UCSD-AML1 (cell line): ENCODE measurements around the gene MALL.
"Not testable (repeated sequence)": the region's sequence is repeated elsewhere in the genome, so short reads cannot be mapped to it uniquely, and the experiment has no call there.

Experiments
- DNase-seq: peaks from one replicate; lab custom pipeline; 2025; ENCODE audit not compliant: unreplicated experiment; lab: John Stamatoyannopoulos, UW

Gene MALL

DNA sequence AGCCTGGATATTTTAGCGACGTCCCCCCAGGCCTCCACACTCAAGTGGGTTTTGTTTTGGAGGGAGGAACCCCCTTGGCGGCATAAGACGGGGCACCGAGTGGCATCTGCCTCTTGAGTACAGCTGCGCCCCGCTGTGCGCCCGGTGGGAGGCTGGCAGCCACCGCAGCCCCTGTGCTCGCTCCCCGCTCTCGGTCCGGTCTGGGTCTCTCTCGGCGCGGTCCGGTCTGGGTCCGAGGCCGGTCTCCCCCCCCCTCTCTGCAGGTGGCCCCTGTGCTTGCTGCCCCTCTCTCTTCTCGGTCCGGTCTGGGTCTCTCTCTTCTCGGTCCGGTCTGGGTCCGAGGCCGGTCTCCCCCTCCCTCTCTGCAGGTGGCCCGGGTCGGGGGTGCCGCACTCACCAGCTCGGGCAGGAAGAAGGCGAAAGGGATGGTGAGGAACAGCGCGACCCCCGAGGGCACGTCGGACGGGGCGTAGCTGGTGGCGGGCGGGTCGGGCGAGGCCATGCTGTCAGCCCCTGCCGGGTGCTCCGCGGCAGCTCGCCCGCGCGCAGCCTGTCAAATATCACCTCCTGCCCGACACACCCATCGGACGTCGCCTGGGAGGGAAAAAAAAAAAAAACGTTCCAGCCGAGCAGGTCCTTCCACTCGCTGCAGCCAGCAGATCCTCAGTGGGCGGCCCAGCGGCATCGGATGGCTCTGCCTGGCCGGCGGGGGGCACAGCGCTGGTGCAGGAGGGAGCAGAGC lies at the start of gene MALL:
MALL (minus strand) TSS at position 532 of the 742 bp plus-strand sequence; CDS start at position 502, 30 bp downstream.
- no peak for DNase-seq

DNA sequence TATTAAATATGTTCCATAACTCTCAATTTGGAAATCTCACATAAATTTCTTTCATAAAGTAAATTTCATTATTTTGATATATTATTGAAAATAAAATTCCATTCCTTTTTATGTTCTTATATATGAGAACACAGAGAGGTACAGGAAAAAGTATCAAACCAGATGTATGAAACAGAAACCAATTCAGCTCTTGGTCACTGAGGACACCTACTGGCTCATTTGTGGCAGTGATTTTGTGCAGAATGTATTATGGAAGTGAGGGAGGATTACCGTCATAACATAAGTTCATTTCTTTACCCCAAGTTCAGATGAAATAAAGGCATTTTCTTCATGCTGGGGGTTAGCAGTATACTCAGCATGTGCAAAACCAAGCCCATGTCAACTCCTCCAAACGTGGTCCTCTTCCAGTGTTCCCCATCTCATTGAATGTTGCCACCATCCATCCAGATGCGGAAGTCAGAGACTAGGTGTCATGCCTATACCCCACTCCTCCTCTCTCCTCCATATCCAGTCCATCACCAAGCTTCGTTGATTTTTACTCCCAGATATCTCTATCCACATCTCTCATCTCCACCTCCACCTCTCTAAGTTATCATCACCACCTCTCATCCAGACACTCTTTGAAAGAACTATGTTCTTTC lies 41.7 kb upstream of the MALL start:
- no peak for DNase-seq

DNA sequence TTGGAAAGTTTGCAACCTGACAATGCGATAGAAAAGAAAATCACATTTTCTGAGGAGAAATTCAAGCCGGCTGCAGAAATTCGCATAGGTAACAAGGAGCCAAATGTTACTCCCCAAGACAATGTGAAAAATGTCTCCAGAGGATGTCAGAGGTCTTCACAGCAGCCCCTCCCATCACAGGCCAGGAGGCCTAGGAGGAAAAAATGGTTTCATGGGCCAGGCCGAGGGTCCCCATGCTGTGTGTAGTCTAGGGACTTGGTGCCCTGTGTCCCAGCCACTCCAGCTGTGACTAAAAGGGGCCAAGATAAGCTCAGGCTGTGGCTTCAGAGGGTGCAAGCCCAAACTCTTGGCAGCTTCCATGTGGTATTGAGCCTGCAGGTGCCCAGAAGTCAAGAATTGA lies 39.2 kb upstream of the MALL start:
- not testable (repeated sequence) for DNase-seq

DNA sequence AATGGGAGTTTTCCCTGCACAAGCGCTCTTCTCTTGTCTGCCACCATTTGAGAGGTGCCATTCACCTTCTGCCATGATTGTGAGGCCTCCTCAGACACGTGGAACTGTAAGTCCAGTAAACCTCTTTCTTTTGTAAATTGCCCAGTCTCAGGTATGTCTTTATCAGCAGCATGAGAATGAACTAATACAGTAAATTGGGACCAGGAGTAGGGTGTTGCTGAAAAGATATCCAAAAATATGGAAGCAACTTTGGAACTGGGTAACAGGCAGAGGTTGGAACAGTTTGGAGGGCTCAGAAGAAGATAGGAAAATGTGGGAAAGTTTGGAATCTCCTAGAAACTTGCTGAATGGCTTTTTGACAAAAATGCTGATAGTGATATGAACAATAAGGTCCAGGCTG lies 38.6 kb upstream of the MALL start:
- not testable (repeated sequence) for DNase-seq

DNA sequence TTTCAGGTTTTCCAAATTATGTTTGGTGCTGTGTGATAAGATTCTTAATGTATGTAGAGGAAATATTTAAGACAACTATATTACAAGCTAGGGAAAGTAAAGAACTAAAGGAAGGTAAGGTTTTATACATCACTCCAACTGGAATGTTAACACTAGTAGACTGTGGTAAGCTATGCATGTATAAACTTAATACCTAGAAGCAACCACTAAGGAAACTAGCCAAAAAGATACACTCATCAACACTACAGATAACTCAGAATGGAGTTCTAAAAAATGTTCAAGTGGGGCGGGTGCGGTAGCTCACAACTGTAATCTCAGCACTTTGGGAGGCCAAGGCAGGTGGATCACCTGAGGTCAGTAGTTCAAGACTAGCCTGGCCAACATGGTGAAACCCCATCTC lies 37.8 kb upstream of the MALL start:
- no peak for DNase-seq

DNA sequence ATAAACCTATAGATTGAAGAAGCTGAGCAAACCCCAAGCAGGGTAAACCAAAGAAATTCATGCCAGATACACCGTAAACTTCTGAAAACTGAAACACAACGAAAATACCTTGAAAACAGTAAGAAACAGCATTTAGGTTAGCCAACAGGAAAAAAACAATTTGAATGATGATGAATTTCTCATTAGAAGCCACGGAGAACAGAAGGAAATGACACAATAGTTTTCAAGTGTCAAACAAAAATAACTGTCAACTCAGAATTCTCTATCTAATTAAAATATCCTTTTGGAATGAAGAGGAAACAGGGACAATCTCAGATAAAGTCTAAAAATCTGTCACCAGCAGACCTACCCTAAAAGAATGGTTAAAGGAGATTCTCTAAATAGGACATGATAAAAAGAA lies 37.3 kb upstream of the MALL start:
- no peak for DNase-seq

DNA sequence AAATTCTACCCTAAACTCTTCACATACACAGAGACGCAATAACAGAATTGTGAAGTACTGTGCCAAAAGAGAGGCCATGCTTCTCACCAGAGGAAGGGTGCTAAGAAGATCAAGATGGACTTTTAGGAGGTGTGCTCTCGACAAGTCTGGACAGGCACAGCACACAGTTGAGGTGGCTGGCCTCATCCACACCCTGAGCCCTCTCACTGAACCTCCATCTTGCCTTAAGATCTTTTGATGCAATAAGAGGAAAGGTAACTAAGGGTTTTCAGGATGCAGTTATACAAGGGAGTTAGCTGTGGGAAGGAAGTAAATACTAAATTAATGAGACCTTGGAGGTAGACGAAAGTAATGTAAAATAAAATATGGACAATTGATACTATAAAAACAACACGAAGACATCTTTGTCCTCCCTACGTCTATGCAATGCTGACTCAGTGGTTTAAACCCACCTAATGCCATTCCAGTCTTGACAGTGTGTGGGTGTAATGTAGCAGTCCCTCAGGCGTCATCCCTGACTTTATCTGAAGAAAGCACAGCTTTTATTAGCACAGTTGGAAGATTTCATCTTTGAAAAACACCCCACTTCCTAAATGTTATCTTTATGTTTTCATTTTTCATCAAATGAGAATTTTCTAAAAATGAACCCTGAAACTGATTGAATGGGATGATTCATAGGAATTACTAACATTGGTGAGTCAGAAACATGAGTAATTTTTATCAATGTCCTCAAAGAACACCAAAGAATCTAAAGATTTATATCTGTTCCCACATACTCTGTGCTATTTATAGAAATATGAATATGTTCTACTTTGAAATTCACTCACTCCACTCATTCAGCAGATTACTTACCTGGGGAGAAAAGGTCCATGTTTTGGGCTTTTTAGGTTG lies 34.0 kb upstream of the MALL start:
- no peak for DNase-seq

DNA sequence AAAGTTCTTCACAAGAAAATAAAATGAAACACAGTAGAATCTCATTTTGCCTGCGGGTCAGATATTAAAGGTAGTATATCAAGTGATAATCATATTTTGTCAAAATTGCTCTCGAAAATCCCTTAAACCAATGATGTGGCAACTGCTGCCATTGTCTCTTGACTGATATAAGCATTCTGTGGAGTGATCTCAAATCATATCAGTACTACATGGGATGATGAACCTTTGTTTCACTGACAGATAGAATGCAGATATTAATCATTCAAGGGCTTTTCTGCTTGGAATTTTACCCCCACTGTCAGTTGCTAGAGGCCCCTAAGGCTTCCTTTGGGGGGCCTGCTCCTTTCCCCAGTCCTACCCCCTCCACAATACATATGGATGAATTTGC lies 31.3 kb upstream of the MALL start:
- no peak for DNase-seq

DNA sequence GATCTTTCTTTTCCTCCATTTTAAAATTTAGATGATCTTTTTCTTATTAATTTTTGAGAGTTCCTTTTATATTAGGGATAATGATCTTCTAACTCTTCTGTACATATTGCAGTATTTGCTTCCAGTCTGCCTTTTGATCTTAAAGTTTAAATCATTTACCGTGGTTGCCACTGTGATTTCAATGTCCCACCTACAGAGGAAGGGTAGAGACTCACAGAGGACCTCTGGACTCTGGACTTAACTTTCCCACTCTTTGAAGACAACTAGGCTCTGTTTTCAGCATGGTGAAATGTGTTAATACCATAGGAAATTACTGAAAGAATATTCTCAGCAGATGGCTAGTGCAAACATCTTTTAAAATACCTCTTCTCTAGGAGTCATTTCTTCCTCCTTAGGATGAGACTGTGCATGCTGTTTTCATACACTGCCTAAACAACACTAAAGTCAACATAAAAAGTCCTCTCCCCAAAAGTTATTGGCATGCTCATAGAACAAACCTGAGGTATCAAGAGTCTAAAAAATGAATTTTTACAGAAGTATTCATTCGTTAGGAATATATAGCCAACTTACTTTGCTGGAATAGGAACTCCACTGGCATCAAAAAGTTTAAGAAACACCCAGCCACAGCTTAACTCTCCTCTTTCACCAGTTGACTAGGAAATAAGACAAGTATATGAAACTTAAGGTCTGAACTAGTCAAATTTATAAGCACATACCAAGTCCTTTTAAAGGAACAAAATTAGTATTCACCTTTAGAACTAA lies 30.7 kb upstream of the MALL start:
- no peak for DNase-seq

DNA sequence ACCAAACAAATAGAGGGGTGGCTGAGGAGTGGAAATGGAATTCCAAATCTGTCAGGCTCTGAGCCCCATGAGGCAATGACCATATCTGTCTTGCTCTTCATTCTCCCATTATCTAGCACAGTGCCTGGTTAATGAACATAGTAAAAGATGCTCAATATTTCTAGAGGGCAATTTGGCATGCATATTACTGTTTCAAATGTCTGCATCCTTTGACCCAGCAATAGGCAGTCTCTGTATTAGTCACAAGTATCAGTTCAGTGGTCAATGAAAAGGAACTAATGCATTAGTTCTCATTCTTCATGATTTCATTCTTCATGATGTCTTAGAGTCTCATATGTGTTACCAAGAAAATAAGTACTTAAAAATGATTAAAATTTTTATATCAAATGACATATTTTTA lies 28.4 kb upstream of the MALL start:
- DNase-seq, result no peak

DNA sequence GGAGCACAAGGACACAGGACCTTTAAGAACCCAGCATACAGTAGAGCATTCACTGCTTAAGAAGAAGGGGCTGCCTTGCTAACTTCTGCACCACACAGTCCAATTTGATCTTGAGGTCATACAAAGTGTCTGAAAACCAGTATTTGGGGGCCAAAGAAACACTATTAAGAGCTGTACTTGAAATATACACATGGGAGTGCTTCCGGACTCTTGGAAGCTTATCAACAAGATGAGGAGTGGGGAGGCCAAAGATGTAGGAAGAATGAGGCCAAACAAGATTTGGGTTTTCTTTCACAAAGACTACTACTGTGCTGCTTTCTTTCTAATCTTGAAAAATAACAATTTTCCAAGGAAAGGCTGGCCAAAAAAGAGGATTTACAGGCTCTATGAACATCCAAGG lies 24.8 kb upstream of the MALL start:
- DNase-seq, result no peak

DNA sequence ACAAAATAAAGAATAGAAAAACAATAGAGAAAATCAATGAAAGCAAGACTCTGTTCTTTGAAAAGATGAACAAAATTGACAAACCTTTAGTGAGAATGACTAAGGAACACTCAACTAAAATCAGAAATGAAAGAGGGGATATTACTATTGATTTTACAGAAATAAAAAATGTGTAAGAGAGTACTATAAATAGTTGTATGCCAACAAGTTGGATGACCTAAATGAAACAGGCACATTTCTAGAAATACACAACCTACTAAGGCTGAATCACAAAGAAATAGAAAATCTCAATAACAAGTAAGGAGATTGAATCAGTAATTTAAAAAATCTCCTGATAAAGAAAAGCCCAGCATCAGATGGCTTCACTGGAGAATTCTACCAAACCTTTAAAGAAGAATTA lies 18.4 kb upstream of the MALL start:
- no peak for DNase-seq

DNA sequence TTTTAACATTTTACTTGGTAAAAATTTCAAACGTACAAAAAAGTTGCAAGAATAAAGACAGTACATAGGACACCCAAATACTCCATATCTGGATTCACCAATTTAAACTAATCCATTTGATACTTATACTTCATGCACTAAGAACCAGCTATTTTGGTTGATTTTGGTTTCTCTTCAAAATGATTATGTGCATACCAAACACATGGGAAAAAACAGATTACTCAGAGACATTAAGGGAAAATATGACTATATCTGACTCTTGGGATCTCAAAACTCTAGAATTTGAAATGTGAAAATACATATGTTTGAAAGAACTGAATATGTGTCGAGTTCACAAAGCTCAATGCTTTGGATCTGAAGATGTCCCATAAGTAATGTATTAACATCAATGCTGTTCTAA lies 15.5 kb upstream of the MALL start:
- no peak for DNase-seq

DNA sequence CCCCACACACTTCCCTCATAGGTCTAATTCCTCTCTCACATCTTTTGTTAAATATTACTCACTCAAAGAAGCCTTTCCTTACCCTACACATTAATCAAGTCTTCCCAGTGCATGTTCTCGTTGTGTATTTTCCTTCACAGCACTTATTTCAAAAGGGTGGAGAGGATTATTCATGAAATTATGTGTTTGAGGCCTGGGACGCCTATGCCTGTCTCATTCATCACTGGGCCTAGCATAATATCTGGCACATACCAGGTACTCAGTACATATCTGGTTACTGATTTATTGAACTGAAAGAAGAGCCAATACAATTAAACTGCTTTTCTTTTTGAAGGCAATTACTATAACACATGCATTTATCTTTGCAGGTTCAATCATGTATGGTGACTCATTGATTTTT lies 15.1 kb upstream of the MALL start:
- no peak for DNase-seq

DNA sequence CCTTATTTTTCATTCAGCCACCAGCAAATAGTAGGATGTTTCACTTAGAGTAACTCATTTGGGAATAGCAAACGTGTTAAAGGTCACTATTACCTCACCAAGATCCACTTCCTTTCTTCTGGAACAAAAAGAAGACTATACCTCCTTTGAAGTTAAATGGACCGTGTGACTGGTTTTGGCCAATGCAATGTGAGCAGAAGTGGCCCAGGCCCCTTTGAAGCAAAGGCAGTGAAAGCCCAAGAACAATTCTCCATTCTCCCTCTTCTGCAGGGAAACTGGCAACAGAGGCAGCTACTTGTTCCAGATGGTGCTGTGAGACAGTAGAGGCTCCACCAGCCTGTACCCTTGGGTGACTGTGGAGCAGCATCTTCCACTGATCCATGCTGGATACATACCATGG lies 11.3 kb upstream of the MALL start:
- DNase-seq, result no peak

DNA sequence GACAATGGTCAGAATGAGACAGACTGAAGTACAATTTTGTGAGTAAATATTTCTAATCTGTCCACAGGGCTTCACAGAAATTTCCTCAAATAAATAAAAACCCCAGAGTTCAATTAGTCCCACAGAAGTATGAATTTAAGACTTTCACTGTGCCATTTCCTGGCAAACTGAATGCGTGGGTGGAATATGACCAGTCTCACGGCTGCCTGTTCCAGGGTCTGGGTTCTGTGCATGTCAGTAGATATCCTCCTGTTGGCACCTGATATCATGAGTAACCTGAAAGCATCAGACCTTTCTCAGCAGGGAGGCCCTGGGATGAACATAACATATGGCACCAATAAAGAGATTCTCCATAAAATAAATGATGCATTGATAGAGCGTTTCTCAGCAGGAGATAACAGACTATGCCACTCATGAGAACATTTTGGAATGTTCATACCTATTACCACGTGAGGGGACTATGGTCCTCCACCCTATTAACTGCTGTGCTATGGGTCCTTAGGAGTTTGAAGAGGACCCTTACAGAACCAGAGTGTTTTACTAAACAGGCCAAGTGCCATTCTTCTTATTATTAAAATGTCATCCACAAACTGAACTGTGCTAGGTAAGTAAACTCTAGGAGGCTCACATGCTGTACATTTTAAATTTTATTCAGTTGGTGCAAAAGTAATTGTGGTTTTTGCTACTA lies 10.6 kb upstream of the MALL start:
- DNase-seq, result no peak

DNA sequence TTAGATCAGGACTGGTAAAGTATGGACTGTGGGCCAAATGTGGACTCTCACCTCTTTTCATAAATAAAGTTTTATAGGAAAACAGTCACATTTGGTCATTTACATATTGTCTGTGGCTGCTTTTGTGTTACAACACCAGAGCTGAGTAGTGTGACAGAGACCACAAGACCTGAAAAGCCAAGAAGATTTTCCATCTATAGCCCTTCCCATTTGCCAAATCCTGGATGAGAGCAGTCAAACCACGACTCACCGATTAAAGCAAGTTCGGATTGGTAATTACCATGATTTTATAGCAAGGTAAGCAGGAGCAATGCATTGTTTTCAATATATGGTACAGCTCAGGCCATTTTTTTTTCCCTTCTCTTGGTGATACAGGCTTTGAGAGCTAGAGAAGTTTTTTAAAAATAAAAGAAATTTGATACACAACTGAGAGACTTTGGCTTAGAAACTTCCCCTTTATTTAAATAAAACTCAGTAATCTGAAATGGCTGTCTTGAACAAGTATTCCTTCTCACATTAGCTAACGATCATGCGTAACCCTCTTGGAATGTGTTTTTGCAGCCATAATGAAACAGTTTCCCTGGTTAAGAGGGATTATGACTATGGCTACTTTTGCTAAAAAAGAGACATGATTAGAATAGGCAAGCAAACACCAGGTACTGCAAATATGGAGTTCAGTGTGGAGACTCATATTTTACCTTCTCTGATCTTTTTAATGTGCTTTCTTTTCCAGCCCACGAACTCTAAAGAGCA lies 9.5 kb upstream of the MALL start:
- DNase-seq, result no peak

DNA sequence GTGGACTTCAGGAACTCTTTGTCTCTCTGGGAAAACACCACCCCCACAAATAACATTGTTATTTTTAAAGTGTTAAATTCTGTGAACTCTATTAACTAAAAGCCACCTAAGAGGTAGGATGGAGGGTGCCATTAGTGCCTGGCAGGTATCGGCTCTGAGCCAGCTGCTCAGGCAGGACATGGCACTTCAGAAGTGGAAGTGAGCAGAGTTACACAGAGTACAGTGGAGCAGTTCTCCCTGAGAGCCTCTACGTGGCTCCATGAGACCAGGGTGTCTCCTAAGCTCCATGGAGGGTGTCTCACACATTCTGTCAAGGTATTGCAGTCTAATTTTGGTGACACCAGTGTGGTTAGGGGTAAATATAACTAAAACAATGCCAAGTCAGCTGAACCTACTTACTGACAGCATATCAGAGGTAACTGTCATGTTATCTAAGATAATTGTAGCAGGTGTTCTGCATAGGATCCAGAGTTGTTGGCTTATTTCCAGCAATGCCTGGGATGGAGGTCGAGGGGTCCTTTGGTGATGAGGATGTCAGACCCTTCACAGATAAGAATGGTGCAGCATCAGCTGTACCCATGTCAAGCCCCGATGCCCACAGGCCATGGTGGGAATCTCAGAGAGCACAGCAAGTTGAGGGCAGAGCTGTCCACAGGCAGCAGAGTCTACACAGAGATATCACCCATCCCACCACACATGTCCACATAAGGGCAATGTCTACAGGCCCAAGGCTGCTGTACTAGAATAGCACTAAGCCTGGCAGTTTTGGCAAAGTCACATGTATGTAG lies 8.6 kb upstream of the MALL start:
- no peak for DNase-seq

DNA sequence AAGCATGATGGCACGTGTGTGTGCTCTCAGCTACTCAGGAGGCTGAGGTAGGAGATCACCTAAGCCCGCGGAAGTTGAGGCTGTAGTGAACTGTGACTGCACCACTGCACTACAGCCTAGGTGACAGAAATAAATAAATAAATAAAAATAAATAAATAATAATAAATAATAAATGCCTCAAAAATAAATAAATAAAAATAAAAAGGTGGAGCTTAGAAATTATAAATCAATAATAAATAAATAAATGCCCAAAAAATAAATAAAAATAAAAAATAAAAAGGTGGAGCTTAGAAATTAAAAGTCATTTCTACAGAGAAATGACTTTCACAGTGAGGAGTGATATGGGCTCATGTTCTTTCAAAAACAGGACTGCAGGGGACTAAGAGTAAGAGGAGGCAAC lies 6.0 kb upstream of the MALL start:
- no peak for DNase-seq
